Epithelial cell of esophagus (primary cell): ENCODE measurements around the gene CRYBG1.
A peak's percentile ranks its signal among the peaks of the same experiment; 100 is the strongest.

Source experiments
- DNase-seq: peaks from one replicate; pipeline ENCODE4 v3.0.0; 2010; ENCODE audit warnings: low read depth
- H3K4me3 ChIP-seq: 2 replicates; pipeline ENCODE4 v1.5.1; 2011; ENCODE audit warnings: mild to moderate bottlenecking, low read length, control low read depth
- CTCF ChIP-seq: IDR thresholded peaks from 2 replicates; pipeline ENCODE4 v1.5.1; 2011; ENCODE audit warnings: low read depth, mild to moderate bottlenecking, low read length, control low read depth, inconsistent platforms; ENCODE audit not compliant: insufficient read depth; ENCODE audit errors: missing control alignments

CRYBG1 gene

GRCh38 chr6:106373502-106374239, 13.2 kb downstream of the CRYBG1 start:
- H3K4me3 ChIP-seq, result no peak overlapping the region
- TF ChIP-seq CTCF, result no peak
- DNase-seq, result no peak

- no peak overlapping the region for H3K4me3 ChIP-seq
- TF ChIP-seq CTCF, result no peak
- peak; percentile 44 for DNase-seq
Observed at GRCh38 chr6:106377061-106377540, 16.6 kb downstream of the CRYBG1 start.

- peak; percentile 78 for DNase-seq
- H3K4me3 ChIP-seq, result no peak overlapping the region
- no peak for TF ChIP-seq CTCF
Observed at GRCh38 chr6:106379951-106380350, 19.4 kb downstream of the CRYBG1 start.

GRCh38 chr6:106380407-106380806, 19.9 kb downstream of the CRYBG1 start:
- peak; percentile 57 for DNase-seq
- no peak for TF ChIP-seq CTCF

GRCh38 chr6:106381223-106381622, 20.7 kb downstream of the CRYBG1 start:
- TF ChIP-seq CTCF, result no peak
- H3K4me3 ChIP-seq, result no peak overlapping the region
- peak; percentile 68 for DNase-seq

More at GRCh38 chr6:106380407-106380806, 19.9 kb downstream of the CRYBG1 start:
- H3K4me3 ChIP-seq, result no peak overlapping the region

GRCh38 chr6:106381881-106382280, 21.4 kb downstream of the CRYBG1 start:
- H3K4me3 ChIP-seq, result no peak overlapping the region
- no peak for TF ChIP-seq CTCF
- DNase-seq, result peak; percentile 89

GRCh38 chr6:106383573-106383972, 23.1 kb downstream of the CRYBG1 start:
- no peak for TF ChIP-seq CTCF
- H3K4me3 ChIP-seq, result no peak overlapping the region
- peak; percentile 89 for DNase-seq
